ENCODE measurements around the gene HINT2.
A peak's percentile ranks its signal among the peaks of the same experiment; 100 is the strongest.

HINT2 gene

GRCh38 chr9:35811381-35812024 lies 3.3 kb downstream of the HINT2 start:
- peak; percentile 46 for DNase-seq (ENCODE audit: low spot score)

GRCh38 chr9:35810122-35810521 lies 4.7 kb downstream of the HINT2 start:
- no peak for DNase-seq (ENCODE audit: low spot score)

GRCh38 chr9:35808433-35808832 lies 6.4 kb downstream of the HINT2 start:
- no peak for DNase-seq (ENCODE audit: low spot score)

- no peak for DNase-seq (ENCODE audit: low spot score)
Observed at GRCh38 chr9:35806101-35806500, 8.7 kb downstream of the HINT2 start.

GRCh38 chr9:35801328-35802128 lies 13.3 kb downstream of the HINT2 start:
- no peak for DNase-seq (ENCODE audit: low spot score)

- DNase-seq (ENCODE audit: low spot score): no peak
Observed at GRCh38 chr9:35800530-35800929, 14.3 kb downstream of the HINT2 start.

GRCh38 chr9:35798658-35799374 lies 16.0 kb downstream of the HINT2 start:
- no peak for DNase-seq (ENCODE audit: low spot score)

GRCh38 chr9:35797311-35798109 lies 17.3 kb downstream of the HINT2 start:
- DNase-seq (ENCODE audit: low spot score): no peak

- DNase-seq (ENCODE audit: low spot score): no peak
Observed at GRCh38 chr9:35795695-35796094, 19.1 kb downstream of the HINT2 start.

- no peak for DNase-seq (ENCODE audit: low spot score)
Observed at GRCh38 chr9:35793461-35793860, 21.4 kb downstream of the HINT2 start.

GRCh38 chr9:35792826-35793225 lies 22.0 kb downstream of the HINT2 start:
- DNase-seq (ENCODE audit: low spot score): no peak

GRCh38 chr9:35792024-35792813 lies 22.6 kb downstream of the HINT2 start:
- DNase-seq (ENCODE audit: low spot score): no peak

- DNase-seq (ENCODE audit: low spot score): no peak
Observed at GRCh38 chr9:35791297-35791921, 23.4 kb downstream of the HINT2 start, which contains the start of gene NPR2. NPR2 (plus strand) TSS chr9:35791591; CDS start chr9:35792409, 818 bp downstream.

GRCh38 chr9:35790385-35791296 lies 24.2 kb downstream of the HINT2 start:
- peak; percentile 74 for DNase-seq (ENCODE audit: low spot score)

- DNase-seq (ENCODE audit: low spot score): no peak
Observed at GRCh38 chr9:35790025-35790384, 24.8 kb downstream of the HINT2 start.

GRCh38 chr9:35789541-35789940 lies 25.3 kb downstream of the HINT2 start:
- DNase-seq (ENCODE audit: low spot score): no peak

- DNase-seq (ENCODE audit: low spot score): no peak
Observed at GRCh38 chr9:35783418-35783817, 31.4 kb downstream of the HINT2 start.

- DNase-seq (ENCODE audit: low spot score): no peak
Observed at GRCh38 chr9:35781066-35781465, 33.8 kb downstream of the HINT2 start.

- DNase-seq (ENCODE audit: low spot score): no peak
Observed at GRCh38 chr9:35778496-35778895, 36.3 kb downstream of the HINT2 start.

GRCh38 chr9:35776018-35776417 lies 38.8 kb downstream of the HINT2 start:
- DNase-seq (ENCODE audit: low spot score): no peak

Measured in globus pallidus (tissue), 1 donor.